ENCODE data around the gene MTHFD1L.

MTHFD1L gene

GRCh38 chr6:150899231-150899630, 33.7 kb downstream of the MTHFD1L start:
- no peak for DNase-seq

DNA sequence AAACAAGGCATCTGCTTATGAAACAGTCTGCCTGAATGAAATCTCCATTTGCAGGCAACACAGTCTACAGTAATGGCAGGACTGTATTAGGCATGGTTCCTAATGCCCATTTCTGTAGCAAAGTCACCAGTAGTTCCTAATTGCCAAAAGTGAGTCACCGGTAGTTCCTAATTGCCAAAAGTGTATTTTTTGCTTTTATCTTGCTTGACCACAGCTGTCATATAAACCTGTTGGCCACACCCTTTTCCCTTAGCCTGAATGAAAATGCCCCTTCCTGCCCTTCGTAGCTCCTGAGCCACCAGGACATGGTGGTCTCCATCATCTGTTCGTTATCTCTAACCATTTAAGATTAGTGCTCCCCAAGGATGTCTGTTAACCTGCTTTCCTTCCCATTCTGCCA, 34.5 kb downstream of the MTHFD1L start:
- DNase-seq: no peak

GRCh38 chr6:150902142-150902776, 36.8 kb downstream of the MTHFD1L start:
- DNase-seq: no peak

DNA sequence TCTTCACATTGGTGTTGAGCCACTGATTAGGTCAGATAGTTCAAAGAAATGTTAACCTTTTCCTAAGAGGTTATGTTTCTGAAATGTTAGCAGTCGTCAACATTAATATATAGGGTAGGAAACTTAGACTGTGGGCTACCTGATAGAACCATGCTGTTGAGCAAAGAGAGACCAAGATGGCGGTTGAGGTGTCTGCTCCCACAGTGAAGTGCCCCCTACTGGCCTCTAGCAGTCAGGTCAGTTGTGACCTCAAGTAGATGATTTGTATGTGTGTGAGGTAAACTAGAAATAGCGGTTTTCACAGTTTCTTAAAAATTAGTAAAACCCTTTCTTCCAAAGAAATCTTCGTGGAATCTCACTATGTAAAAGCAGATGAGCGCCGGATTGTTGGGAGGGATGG, 40.3 kb downstream of the MTHFD1L start:
- no peak for DNase-seq

- no peak for DNase-seq
Observed at GRCh38 chr6:150906641-150907326, 41.3 kb downstream of the MTHFD1L start.

DNA sequence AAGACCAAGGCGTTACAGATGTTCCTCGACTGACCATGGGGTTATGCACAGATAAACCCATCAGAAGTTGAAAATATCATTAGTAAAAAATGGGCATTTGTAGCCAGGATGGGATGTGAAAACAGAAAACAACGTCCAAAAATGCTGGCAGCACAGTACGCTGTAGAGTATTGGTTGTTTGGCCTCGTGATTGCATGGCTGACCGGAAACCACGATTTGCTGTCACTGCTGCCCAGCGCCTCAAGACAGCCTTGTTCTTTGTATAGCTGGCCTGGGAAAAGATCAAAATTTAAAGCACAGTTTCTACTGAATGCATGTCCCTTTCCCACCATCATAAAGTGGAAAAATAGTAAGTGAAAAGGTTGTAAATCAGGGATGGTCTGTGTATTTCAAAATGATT, 41.9 kb downstream of the MTHFD1L start:
- DNase-seq: no peak

DNA sequence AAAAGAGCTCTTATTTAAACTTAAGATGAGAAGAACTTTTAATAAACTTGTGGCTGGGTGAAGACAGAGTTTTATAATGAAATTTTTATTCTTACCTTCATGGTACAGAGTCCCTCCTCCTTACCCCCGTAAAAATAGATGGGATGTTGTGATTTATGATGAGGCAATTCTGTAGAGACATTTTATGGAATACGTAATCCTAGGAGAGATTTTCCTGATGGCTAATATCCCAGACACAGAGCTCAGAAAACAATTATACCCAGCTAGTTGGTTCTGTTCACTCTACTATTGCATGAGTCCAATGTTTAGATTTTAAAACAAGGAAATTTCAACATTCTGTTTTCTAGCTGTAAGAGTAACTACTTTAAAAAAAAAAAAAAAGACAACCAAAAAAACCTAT, 43.4 kb downstream of the MTHFD1L start:
- no peak for DNase-seq

DNA sequence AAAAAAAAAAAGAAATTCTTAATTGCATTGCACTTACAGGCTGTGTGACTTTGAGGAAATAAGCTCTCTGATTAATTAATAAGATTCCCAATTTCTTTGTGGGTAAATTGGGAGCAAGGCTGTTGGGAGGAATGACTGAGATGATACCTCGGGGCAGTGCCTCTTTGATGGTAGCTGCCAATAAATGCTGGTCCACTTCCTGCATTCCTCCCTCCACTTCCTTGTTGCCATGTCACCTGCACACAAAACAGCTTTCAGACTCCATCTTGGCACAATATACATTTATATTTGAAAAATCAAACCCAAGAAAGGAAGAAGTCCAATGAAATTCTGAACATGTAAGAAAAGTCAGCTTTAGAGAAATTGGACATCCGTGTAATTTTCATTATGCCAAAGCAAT, 45.1 kb downstream of the MTHFD1L start:
- no peak for DNase-seq

- DNase-seq: no peak
Observed at GRCh38 chr6:150914372-150914771, 48.9 kb downstream of the MTHFD1L start.

DNA sequence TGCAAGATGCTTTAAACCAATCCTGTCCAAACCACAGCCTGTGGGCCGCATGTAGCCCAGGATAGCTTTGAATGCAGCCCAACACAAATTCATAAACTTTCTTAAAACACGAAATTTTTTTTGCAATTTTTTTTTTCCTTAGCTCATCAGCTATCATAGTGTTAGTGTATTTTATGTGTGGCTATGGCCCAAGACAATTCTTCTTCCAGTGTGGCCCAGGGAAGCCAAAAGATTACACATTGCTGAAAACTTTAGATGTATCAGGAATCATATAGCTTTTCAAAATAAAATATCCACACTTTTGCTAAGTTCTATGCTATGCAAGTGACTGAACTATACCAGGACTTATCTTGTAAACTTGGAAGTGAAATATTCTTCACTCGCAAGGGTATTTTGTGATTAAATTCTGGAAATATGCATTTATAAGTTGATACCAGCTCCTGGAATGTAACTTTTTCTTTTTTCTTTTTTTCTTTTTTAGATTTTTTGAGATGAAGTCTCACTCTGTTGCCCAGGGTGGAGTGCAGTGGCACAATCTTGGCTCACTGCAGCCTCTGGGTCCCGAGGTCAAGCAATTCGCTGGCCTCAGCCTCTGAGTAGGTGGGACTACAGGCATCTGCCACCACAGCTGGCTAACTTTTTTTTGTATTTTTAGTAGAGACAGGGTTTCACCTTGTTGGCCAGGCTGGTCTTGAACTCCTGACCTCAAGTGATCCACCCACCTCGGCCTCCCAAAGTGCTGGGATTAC, 49.8 kb downstream of the MTHFD1L start:
- no peak for DNase-seq

DNA sequence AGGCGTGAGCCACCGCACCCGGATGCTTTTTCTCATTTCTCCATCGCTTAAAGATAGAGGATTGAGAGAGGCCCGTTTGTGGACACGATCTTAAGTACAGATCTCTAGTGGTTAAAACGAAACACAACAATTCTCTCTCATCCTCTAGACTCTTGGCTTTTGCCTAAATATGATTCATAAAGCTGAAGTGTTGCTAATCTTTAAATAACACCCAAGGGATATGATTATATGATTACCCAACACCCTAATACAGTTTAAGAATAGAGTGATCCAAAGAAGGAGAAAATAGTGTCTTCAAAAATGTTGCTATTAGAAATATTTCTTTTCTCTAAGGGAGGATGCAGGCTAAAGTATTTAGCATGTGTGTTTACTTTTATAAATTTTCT, 50.4 kb downstream of the MTHFD1L start:
- no peak for DNase-seq

DNA sequence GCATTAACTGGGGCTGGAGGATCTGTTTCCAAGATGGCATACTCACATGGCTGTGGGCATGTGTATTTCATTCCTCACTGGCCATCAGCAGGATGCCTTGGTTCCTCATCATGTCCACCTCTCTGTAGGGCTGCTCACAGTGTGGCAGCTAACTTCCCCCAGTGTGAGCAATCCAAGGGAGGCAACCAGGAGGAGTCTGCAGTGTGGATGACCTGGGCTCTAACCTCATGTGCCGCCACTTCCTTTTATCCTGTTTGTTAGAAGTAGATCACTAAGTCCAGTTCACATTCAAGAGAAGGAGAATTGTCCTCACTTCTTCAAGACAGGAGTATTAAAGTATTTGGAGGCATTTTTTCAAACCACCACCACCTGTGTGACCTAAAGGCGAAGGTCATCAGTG, 54.4 kb downstream of the MTHFD1L start:
- DNase-seq: no peak

- DNase-seq: no peak
Observed at GRCh38 chr6:150922137-150922536, 56.6 kb downstream of the MTHFD1L start.

DNA sequence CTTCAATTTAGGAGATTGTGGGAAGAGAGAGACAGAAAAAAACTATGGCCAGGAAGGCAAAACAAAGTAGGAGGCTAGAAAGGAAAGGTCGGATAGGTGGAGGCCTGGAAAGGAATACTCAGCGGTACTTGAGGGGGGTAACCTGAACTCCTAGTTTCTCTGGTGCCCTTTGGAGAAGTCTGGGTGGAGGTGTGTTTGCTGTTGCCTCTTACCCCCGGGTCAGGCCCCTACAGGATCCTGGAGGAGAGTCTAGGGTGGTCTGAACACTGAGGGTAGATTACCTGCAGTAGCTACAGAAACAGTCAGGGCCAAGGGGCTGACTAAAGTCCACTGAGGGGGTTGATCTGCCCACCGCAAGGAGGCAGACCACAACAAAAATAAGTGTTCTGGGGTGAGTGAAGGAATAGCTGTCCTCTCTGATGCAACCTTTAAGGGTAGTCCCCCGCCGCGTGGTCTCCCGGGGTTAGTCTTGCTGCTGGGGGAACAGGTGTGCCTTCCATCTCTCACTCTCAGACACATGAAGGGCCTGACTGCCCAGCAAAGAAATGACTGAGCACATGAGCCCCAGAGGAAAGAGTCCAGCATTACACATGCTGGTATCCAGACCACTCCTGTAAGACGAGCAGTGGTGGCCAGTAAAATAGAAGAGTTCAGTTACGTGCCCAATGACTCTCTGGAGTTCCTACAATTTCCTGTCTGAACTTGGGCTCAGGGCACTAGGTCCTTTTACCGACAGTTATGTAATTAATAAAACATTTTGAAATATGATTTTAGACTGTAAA, 59.5 kb downstream of the MTHFD1L start:
- no peak for DNase-seq

DNA sequence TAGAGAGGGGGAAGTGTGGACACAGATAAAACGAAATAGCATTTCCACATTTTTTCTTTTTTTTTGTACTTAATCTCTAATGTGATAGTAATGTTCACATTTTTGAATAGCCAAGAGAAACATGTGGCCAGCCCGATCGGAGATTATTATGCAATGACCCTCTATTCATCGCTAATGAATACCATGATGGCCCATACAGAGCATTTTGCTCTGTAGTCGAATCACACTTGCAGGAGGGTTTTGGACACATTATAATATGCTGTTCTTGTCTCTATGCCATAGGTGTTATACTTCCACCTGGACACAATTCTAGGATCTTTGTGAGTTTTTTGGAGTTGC, 60.1 kb downstream of the MTHFD1L start:
- DNase-seq: no peak

GRCh38 chr6:150925976-150926375, 60.5 kb downstream of the MTHFD1L start:
- DNase-seq: no peak

DNA sequence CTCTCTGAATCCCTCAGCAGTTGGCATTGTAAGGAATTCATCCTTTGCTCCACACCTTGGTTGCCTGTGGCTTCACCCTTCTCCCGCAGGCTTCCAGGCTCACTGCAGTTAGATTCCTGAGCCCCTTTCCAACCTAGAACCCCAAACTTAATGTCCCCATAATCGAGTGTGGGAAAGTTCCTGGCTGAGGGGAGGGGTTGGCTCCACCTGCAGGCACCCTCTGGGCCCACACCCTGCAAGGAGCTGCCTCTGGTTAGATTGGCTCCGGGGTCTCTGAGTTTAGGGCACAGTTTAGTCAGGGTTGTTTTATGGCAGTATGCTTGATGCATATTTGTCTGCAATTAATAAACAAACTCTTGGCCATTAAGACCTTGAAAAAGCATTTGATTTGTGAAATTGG, 63.4 kb downstream of the MTHFD1L start:
- no peak for DNase-seq

DNA sequence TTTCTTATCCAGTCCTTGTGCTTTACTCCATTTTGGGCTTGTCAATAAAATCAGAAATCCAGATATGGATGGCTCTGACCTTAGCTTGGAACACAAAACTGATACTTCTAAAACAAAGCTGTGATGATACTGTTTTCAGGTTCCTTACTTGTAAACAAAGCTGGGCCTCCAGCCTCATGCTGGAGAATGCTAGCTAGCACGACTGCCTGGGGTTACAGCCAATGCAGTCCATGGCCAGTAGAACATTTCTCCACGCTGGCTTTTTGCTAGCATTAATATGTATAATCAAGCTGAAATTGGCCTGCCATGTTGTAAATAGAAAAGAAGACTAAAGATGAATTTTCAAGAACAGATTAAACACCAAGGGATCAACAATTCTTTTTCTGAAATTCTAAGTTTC, 63.9 kb downstream of the MTHFD1L start:
- no peak for DNase-seq

DNA sequence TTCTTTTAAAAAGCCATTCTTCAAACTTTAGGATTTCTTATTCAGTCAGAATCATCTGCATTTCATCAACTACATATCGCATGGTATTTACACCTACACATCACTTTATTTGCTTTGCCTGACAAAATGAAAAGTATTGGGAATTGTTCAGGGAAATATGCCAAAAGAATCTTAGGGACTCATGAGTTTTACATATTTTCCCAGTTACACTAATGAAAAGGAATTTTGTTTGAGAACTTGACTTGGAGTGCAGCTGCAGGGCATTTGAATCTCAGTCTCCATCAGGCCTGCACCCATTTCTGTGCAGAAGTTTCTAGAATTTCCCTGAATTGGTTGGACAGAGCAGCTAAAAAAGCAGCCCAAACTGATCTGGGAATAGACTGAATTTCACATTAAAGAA, 65.3 kb downstream of the MTHFD1L start:
- no peak for DNase-seq

DNA sequence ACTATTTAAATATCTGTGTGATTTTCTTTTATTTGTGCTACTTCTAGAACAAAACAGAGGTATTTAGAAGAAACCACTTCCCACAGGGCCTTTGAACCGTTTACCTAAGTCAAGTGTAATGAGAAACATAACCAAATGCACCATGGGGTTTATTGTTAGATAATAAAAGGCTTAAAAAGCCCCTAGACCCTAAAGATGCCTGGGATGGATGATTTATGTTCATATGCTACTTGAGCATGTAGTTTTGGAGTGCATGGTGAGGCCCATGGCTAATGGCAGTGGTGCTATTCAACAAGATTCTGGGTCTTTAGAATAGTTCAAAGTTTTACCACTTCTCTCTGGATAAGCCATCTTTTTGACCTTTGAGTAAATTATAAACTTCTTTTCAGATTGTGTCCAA, 65.9 kb downstream of the MTHFD1L start:
- no peak for DNase-seq

- DNase-seq: no peak
Observed at GRCh38 chr6:150932996-150933395, 67.5 kb downstream of the MTHFD1L start.

DNA sequence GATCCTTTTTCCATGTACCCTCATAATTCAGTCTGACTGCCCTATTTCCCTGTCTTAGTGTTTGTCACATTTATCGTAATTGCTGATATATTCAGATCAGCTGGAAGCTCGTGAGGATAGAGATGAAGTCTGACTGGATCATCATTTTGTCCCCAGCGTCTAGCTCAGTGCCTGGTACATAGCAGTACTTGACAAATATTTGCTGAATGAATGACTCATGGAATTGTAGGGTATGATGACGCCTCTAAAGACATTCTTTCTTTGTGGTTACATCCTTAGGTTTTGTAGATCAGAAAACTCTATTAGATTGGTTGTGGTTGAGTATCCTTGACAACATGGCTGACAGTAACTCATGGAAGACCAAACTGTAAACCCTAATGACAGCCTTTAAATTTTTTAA, 68.9 kb downstream of the MTHFD1L start:
- no peak for DNase-seq

- no peak for DNase-seq
Observed at GRCh38 chr6:150936021-150936555, 70.6 kb downstream of the MTHFD1L start.

All from NCI-H2081 treated with DMSO at 0.1 percent for 48 hours (cell line).